ENCODE measurements around the gene MAGEA6.

The MAGEA6 gene

DNA sequence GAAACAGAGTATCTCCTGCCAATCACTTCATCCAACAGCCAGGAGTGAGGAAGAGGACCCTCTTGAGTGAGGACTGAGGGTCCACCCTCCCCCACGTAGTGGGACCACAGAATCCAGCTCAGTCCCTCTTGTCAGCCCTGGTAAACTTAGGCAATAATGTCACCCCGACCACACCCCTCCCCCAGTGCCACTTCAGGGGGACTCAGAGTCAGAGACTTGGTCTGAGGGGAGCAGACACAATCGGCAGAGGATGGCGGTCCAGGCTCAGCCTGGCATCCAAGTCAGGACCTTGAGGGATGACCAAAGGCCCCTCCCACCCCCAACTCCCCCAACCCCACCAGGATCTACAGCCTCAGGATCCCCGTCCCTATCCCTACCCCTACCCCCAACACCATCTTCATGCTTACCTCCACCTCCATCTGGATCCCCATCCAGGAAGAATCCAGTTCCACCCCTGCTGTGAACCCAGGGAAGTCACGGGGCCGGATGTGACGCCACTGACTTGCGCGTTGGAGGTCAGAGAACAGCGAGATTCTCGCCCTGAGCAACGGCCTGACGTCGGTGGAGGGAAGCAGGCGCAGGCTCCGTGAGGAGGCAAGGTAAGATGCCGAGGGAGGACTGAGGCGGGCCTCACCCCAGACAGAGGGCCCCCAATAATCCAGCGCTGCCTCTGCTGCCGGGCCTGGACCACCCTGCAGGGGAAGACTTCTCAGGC is 36.1 kb downstream of the MAGEA6 start, which contains the start of the genes CSAG1 and MAGEA12:
TSS of gene CSAG1 (minus strand) at position 461 of the 715 bp plus-strand sequence. CDS start 1,261 bp downstream, outside the sequence.
TSS of gene MAGEA12 (plus strand) at position 497 of the 715 bp plus-strand sequence. CDS start 2,405 bp downstream, outside the sequence.
- FAIRE-seq: no peak

DNA sequence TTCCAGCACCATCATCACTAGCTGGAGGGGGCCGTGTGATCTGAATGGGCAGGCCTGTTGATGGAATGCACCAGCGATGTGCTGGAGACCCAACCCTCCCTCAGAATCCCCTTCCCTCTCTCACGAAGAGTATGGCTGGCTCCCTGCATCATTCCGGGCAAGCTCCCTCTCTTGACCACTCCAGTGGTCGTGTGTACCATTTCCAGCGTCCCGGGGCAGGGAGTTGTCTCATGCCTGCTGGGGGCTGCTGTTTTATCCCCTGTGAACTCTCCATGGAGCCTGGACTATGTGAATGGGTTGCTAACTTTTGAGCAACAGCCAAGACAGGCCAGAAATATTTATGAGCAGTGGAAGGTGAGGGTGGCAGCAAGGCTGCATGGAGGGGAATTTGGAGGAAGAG is 44.1 kb downstream of the MAGEA6 start:
- FAIRE-seq: no peak

All from islet of Langerhans (tissue), 1 donor.